IMR-90 (cell line): ENCODE measurements around the gene TMEM131L.

Experiments used
- CEBPB ChIP-seq: IDR thresholded peaks from 2 replicates; pipeline ENCODE4 v1.6.1; 2012; ENCODE audit warnings: low read depth, low read length, improper control_type of control experiment
- FOS ChIP-seq: fragments of 150-350 bp; IDR thresholded peaks from 2 replicates; pipeline ENCODE4 v1.6.1; 2016; ENCODE audit warnings: low read depth, low read length
- NFE2L2 ChIP-seq: fragments of 150-350 bp; IDR thresholded peaks from 2 replicates; pipeline ENCODE4 v1.6.1; 2016; ENCODE audit warnings: low read depth, mild to moderate bottlenecking, low read length
- POLR2A ChIP-seq: IDR thresholded peaks from 2 replicates; pipeline ENCODE4 v1.6.1; 2012; ENCODE audit warnings: mild to moderate bottlenecking, low read depth, low read length
- SMC3 ChIP-seq: fragments of 150-350 bp; IDR thresholded peaks from 2 replicates; pipeline ENCODE4 v1.6.1; 2016; ENCODE audit warnings: low read depth, mild to moderate bottlenecking, antibody characterized with exemption, low read length, moderate library complexity
- TF ChIP-seq, protein P1 (sequence below): conservative IDR thresholded peaks from 2 replicates; pipeline ENCODE4 v1.5.1; 2012; ENCODE audit warnings: mild to moderate bottlenecking, low read depth, low read length, improper control_type of control experiment

DNA sequence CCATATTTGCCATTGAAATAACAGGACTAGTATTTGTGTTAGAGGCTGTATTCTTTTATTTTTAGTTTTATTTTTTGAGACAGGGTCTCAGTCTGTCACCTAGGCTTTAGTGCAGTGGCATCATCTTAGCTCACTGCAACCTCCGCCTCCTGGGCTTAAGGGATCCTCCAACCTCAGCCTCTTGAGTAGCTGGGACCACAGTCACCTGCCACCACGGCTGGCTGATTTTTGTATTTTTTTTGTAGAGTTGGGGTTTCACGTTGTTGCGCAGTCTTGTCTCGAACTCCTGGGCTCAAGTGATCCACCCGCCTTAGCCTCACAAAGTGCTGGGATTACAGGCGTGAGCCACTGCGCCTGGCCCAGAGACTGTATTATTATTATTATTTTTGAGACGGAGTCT, 15.3 kb downstream of the TMEM131L start:
- TF ChIP-seq POLR2A, result no peak
- TF ChIP-seq, protein P1, sequence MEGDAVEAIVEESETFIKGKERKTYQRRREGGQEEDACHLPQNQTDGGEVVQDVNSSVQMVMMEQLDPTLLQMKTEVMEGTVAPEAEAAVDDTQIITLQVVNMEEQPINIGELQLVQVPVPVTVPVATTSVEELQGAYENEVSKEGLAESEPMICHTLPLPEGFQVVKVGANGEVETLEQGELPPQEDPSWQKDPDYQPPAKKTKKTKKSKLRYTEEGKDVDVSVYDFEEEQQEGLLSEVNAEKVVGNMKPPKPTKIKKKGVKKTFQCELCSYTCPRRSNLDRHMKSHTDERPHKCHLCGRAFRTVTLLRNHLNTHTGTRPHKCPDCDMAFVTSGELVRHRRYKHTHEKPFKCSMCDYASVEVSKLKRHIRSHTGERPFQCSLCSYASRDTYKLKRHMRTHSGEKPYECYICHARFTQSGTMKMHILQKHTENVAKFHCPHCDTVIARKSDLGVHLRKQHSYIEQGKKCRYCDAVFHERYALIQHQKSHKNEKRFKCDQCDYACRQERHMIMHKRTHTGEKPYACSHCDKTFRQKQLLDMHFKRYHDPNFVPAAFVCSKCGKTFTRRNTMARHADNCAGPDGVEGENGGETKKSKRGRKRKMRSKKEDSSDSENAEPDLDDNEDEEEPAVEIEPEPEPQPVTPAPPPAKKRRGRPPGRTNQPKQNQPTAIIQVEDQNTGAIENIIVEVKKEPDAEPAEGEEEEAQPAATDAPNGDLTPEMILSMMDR, result no peak
- no peak for TF ChIP-seq SMC3
- no peak for TF ChIP-seq NFE2L2
- TF ChIP-seq CEBPB, result no peak
- no peak for TF ChIP-seq FOS
